Upper lobe of left lung (tissue), 4 donors: ENCODE measurements around the gene CST6.

Experiments
- CTCF ChIP-seq, 6 experiments: fragments of 450-650 bp in 4 of 6; fragments of 200-600 bp in 2 of 6; sonication (generic) in 2 of 6; IDR thresholded peaks; one replicate each; pipeline ENCODE4 v1.5.1; 2016 to 2019; ENCODE audit warnings: antibody characterized with exemption in 6 of 6
- EP300 ChIP-seq, 4 donors: sonication (generic); formaldehyde crosslinking; IDR thresholded peaks; one replicate each; pipeline ENCODE4 v1.5.1; 2017; ENCODE audit warnings: antibody characterized with exemption in 4 of 4, control low read depth in 2 of 4
- POLR2A ChIP-seq, 4 donors: fragments of 450-650 bp; IDR thresholded peaks; one replicate each; pipeline ENCODE4 v1.5.1; 2016 to 2017; ENCODE audit warnings: antibody characterized with exemption in 4 of 4, mild to moderate bottlenecking in 2 of 4
- POLR2AphosphoS5 ChIP-seq, 2 donors: sonication (generic); formaldehyde crosslinking; IDR thresholded peaks; one replicate each; pipeline ENCODE4 v1.5.1; 2017; ENCODE audit warnings: antibody characterized with exemption in 2 of 2

- TF ChIP-seq EP300 (IDR thresholded peaks at IDR 0.05), result no peak
- TF ChIP-seq CTCF (IDR thresholded peaks at IDR 0.05), result no peak
- no peak for TF ChIP-seq POLR2A (IDR thresholded peaks at IDR 0.05)
- no peak for TF ChIP-seq POLR2AphosphoS5 (IDR thresholded peaks at IDR 0.05)
Observed at GRCh38 chr11:65967329-65967934, 44.4 kb upstream of the CST6 start.
